HuH-7.5 (cell line): ENCODE measurements around the gene GALNT1.

Source experiments
- DNase-seq: peaks from one replicate; pipeline ENCODE4 v3.0.0; 2011; ENCODE audit warnings: low spot score

The GALNT1 gene

GRCh38 chr18:35680139-35680551 lies 98.6 kb downstream of the GALNT1 start:
- DNase-seq: no peak

- no peak for DNase-seq
Measured at GRCh38 chr18:35682281-35682867, 100.8 kb downstream of the GALNT1 start.

- DNase-seq: no peak
Measured at GRCh38 chr18:35683021-35683420, 101.5 kb downstream of the GALNT1 start.

- DNase-seq: no peak
Measured at GRCh38 chr18:35688757-35689156, 107.2 kb downstream of the GALNT1 start.

- no peak for DNase-seq
Measured at GRCh38 chr18:35689728-35690127, 108.2 kb downstream of the GALNT1 start.

GRCh38 chr18:35691625-35692024 lies 110.1 kb downstream of the GALNT1 start:
- no peak for DNase-seq

GRCh38 chr18:35692866-35693265 lies 111.3 kb downstream of the GALNT1 start:
- DNase-seq: no peak

GRCh38 chr18:35693829-35694228 lies 112.3 kb downstream of the GALNT1 start:
- DNase-seq: no peak

- DNase-seq: no peak
Measured at GRCh38 chr18:35694808-35695207, 113.3 kb downstream of the GALNT1 start.

GRCh38 chr18:35695384-35695783 lies 113.8 kb downstream of the GALNT1 start:
- no peak for DNase-seq

GRCh38 chr18:35695803-35696202 lies 114.3 kb downstream of the GALNT1 start:
- no peak for DNase-seq

GRCh38 chr18:35696307-35696706 lies 114.8 kb downstream of the GALNT1 start:
- no peak for DNase-seq

- DNase-seq: no peak
Measured at GRCh38 chr18:35697869-35698268, 116.3 kb downstream of the GALNT1 start.

GRCh38 chr18:35703043-35703688 lies 121.6 kb downstream of the GALNT1 start:
- no peak for DNase-seq

GRCh38 chr18:35705988-35706387 lies 124.4 kb downstream of the GALNT1 start:
- DNase-seq: no peak

- no peak for DNase-seq
Measured at GRCh38 chr18:35707247-35707646, 125.7 kb downstream of the GALNT1 start.

GRCh38 chr18:35707674-35708073 lies 126.1 kb downstream of the GALNT1 start:
- DNase-seq: no peak

- DNase-seq: no peak
Measured at GRCh38 chr18:35710581-35710980, 129.0 kb downstream of the GALNT1 start.

- no peak for DNase-seq
Measured at GRCh38 chr18:35711227-35711626, 129.7 kb downstream of the GALNT1 start.

GRCh38 chr18:35713545-35713944 lies 132.0 kb downstream of the GALNT1 start:
- no peak for DNase-seq

- no peak for DNase-seq
Measured at GRCh38 chr18:35714539-35714938, 133.0 kb downstream of the GALNT1 start.

- no peak for DNase-seq
Measured at GRCh38 chr18:35715139-35715538, 133.6 kb downstream of the GALNT1 start.

GRCh38 chr18:35716169-35716831 lies 134.8 kb downstream of the GALNT1 start:
- DNase-seq: no peak

GRCh38 chr18:35717182-35717581 lies 135.6 kb downstream of the GALNT1 start:
- no peak for DNase-seq
